22Rv1 (cell line): ENCODE results near the gene PCDH9.

Source experiments
- CTCF ChIP-seq: fragments of 450-650 bp; IDR thresholded peaks from 2 replicates; pipeline ENCODE4 v1.5.1; 2017; ENCODE audit warnings: mild to moderate bottlenecking
- ZFX ChIP-seq: fragments of 450-650 bp; IDR thresholded peaks from 2 replicates; pipeline ENCODE4 v1.6.1; 2017; ENCODE audit warnings: antibody characterized with exemption, borderline replicate concordance

- TF ChIP-seq CTCF (no peak), ZFX (no peak)
Measured at GRCh38 chr13:66681403-66681802, 548.7 kb downstream of the PCDH9 start.
